T-helper 2 cell treated with Interferon-gamma antibody and Interleukin-4, amounts not matched to agents 100 ng/mL and 5 ng/mL, for 36 hours (primary cell): ENCODE measurements around the gene TNIK. TPM values are rescaled to one million over a fixed set of nuclear protein-coding genes. Genes with fewer than 3 reads are reported as not detected.

Experiments used
- intact Hi-C: fragments of 100-400 bp; cut with micrococcal nuclease; formaldehyde crosslinking; loops from one replicate; pipeline ENCODE4 v1.15.1; 2023
- total RNA-seq: library from RNA; stranded (reverse); gene quantifications from 2 replicates; pipeline ENCODE4 v1.2.3, GENCODE V29; 2022

Gene TNIK
- total RNA-seq, 1 donor from 2014 or later: 73.1 TPM

- intact Hi-C loops: no loop called here
These were observed 10.6 kb upstream of the TNIK start for GRCh38 chr3:171470714-171471227.

- intact Hi-C loops: loop anchor here (10.0 kb wide), 3 partner anchors 595 to 1115 kb away; partner anchors contain the start of genes RPL22L1, SKIL and TNFSF10
These were observed 9.2 kb upstream of the TNIK start for GRCh38 chr3:171469376-171469775.

GRCh38 chr3:171468296-171468906, 8.2 kb upstream of the TNIK start:
- intact Hi-C loops: loop anchor here (10.0 kb wide), 3 partner anchors 594 to 1114 kb away; partner anchors contain the start of genes RPL22L1, SKIL and TNFSF10

DNA sequence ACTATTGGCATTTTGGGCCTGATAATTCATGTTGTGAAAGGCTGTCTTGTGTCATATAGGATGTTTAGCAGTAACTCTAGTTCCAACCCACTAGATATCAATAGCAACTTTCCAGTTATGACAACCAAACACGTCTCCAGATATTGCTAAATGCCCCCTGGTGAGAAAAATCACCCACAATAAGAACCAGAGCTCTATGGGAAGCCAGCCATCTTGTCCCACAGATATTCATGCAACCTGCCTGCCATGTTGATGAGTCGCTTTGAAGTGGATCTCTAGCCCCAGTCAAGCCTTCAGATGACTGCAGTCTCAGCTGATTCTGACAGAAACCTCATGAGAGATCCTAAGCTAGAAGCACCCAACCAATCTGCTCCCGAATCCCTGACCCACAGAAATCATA, 5.6 kb upstream of the TNIK start:
- intact Hi-C loops: loop anchor here (10.0 kb wide), 3 partner anchors 591 to 1111 kb away; partner anchors contain the start of genes RPL22L1, SKIL and TNFSF10

DNA sequence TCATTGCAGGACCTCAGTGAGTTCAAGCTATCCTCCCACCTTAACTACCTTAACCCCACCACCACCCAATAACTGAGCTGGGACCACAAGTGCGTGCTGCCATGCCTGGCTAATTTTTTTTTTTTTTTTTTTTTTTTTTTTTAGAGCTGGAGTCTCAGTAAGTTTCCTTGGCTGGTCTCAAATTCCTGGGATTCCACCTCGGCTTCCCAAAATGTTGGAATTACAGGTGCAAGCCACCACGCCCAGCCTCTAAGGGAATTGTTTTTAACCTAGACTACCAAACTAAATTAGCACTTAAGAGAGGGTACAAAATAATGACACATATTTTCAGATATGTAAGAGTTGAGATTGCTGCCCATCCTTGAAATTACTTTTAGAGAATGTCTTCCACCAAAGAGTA, 4.3 kb upstream of the TNIK start:
- intact Hi-C loops: loop anchor here (5.0 to 10.0 kb wide), 5 partner anchors 578 to 1697 kb away; partner anchors contain the start of genes ACTRT3, RPL22L1, SKIL and TERC

- intact Hi-C loops: loop anchor here (5.0 to 10.0 kb wide), 5 partner anchors 580 to 1695 kb away; partner anchors contain the start of genes ACTRT3, RPL22L1, SKIL and TERC
These were observed 2.0 kb upstream of the TNIK start for GRCh38 chr3:171462224-171462623.

- intact Hi-C loops: loop anchor here (2.0 to 10.0 kb wide), 8 partner anchors 133 to 1694 kb away; partner anchors contain the start of genes ACTRT3, RPL22L1, SKIL and TERC
These were observed 1.3 kb upstream of the TNIK start for GRCh38 chr3:171461525-171461917.

DNA sequence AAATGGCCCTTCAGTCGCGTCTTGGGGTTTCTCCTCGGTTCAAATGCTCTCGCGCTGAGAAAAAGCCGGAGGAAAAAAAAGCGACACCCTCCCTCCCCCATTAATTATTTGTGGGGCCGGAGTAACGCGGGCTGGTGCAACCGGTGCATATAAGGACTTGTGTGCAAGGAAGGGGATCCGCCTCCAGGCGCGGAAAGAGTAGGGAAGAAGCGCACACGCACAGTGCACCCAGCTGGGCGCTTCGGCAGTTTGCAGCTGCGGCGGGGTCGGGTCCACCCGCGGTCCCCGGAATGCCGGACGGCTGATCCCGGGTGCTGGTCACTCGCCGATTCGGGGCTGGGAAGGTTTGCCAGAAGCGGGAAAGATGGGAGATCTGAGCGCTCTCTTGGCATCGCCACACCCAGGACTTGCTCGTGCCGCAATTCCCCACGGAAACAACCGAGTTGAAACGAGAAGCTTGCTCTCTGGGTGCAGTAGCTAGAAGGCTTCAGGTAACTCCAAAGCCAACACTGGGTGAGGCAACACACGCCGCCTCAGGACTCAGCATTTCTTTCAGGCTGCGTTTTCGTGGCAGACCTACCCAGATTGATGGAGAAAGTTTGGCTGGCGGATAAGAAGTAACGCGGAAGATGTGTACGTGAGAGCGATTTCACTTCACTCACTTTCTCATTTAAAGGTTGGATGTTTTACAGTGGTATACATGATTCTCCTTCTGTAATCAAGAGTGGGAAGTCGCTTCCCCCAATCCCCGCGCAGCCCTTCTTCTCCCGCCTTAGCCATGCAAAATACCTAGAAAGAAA, 720 bp upstream of the TNIK start:
- intact Hi-C loops: loop anchor here (1.0 to 10.0 kb wide), 14 partner anchors 19 to 1694 kb away; partner anchors contain the start of genes ACTRT3, ECT2, EIF5A2 and RPL22L1

GRCh38 chr3:171459137-171459941, 866 bp downstream of the TNIK start:
- intact Hi-C loops: loop anchor here (2.0 to 5.0 kb wide), 3 partner anchors 52 to 1352 kb away; no protein-coding TSS in a partner anchor

- intact Hi-C loops: loop anchor here (2.0 to 5.0 kb wide), 3 partner anchors 51 to 1351 kb away; no protein-coding TSS in a partner anchor
These were observed 1.4 kb downstream of the TNIK start for GRCh38 chr3:171458864-171459136.

DNA sequence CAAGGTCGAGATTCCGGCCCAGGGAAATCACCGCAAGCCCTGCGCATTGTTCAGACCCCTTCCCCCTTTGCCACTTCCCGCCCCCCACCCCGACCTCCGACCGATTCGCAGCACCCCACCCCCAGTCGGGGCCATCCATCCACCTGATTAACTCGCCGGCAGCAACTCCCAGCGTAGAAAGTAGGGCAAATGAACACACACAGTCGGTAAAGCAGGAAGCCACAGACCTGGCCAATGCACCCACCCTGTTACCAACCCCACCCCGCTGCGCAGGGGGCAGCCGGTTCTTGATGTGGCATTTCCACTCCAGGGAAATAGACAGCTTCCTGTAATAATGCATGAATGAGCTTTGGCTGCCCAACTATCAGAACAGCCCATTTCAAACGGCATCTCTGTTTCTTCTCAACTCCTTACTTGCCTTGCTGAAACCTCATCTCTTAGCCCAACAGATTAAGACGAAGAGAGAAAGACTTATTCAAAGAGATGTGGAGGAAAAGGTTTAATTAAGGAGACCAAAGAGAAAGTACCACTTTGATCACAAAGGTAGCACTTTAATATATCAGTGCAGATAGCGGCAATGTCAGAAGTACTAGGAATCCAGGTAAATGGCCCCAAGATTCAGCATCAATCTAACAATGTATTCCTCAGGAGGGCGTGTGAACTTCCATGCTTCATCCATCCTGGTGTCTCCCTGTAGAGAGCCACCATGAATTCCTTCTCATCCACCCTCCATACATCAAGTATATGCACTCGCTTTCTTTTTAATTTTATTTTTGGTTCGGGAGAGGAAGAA, 1.9 kb downstream of the TNIK start:
- intact Hi-C loops: loop anchor here (2.0 to 5.0 kb wide), 3 partner anchors 51 to 1351 kb away; no protein-coding TSS in a partner anchor

DNA sequence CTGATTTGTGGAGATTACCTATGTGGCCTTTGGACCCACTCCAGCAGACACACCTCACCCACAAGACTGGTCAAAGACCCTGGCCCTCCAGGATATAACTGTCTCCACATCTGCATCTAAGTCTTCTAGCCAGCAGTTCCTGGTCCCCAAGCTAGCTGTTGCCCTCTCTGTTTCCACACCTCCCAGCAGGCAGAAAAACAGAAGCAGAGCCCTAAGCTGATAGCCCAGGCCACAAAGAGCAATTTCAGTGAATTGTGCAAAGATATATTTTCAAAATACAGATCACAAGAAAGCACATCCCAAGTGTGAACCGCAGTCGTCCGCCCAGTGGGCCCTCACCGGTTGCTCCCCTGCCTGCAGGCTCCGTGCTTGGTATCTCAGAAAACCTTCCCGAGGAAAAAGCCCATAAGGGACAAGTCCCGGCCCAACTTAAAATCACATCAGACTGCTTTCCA, 2.6 kb downstream of the TNIK start:
- intact Hi-C loops: loop anchor here (1.0 to 5.0 kb wide), 4 partner anchors 50 to 1350 kb away; no protein-coding TSS in a partner anchor

- intact Hi-C loops: loop anchor here (1.0 to 5.0 kb wide), 3 partner anchors 50 to 1350 kb away; no protein-coding TSS in a partner anchor
These were observed 3.2 kb downstream of the TNIK start for GRCh38 chr3:171456765-171457606.

- intact Hi-C loops: loop anchor here (5.0 kb wide), 2 partner anchors 49 to 1349 kb away; no protein-coding TSS in a partner anchor
These were observed 4.3 kb downstream of the TNIK start for GRCh38 chr3:171455603-171456550.

DNA sequence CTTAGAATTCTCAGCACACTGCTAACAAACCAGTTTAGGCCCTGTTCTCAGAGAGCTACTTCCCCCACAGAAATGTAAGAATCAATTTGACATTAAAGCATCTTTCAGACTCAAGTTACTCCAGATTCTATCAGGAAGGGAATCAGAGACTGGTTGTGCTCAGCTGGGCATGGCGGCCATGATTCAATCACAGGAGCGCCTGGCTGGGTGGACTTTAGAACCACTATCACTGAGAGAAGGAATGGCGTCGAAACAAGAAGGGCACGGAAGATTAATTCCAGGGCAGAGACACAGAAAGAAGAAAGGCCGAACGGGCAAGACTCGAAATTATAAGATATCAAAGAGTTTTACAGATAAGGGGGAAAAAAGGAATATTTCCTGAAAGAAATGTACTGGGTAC, 6.2 kb downstream of the TNIK start:
- intact Hi-C loops: no loop called here

GRCh38 chr3:171453180-171453886, 6.9 kb downstream of the TNIK start:
- intact Hi-C loops: no loop called here

GRCh38 chr3:171452328-171452727, 7.9 kb downstream of the TNIK start:
- intact Hi-C loops: no loop called here
